SK-N-SH (cell line): Measurements from ENCODE around the gene TMEM131. TPM values are rescaled to one million over a fixed set of nuclear protein-coding genes. Genes with fewer than 3 reads are reported as not detected.

Source experiments
- CTCF ChIA-PET: fragments of 300-600, 350-600 bp; formaldehyde crosslinking; extraction: SDS; loops from one replicate; lab custom pipeline; 2021; lab: Yijun Ruan, JAX
- POLR2A ChIA-PET: fragments of 350-600 bp; sonication (Branson Sonifier 250); formaldehyde crosslinking; extraction: SDS; loops from one replicate; lab custom pipeline; 2020; ENCODE audit warnings: antibody characterized with exemption, inconsistent platforms; lab: Yijun Ruan, JAX
- DNase-seq: peaks from one replicate; pipeline ENCODE4 v3.0.0; 2012
- H2AFZ ChIP-seq: fragments of 200-600 bp; sonication (generic); 2 replicates; pipeline ENCODE4 v1.8.1; 2016; ENCODE audit warnings: antibody characterized with exemption, mild to moderate bottlenecking, low read depth
- H3F3A ChIP-seq: fragments of 200-600 bp; sonication (generic); replicated peaks from 2 replicates; pipeline ENCODE3; 2016; ENCODE audit warnings: antibody characterized with exemption, mild to moderate bottlenecking; ENCODE audit not compliant: insufficient read depth
- H3K27ac ChIP-seq, 2 experiments: fragments of 200-500 bp in 1 of 2; fragments of 200-600 bp in 1 of 2; sonication (Bioruptor generic) in 1 of 2; sonication (generic), shearing (Covaris generic) in 1 of 2; 2 replicates each; pipeline versions ENCODE4 v1.5.1 to v1.6.1; 2014 to 2016; ENCODE audit warnings: low read depth in 2 of 2, inconsistent platforms in 1 of 2, low read length in 1 of 2, mild to moderate bottlenecking in 1 of 2, mixed read lengths in 1 of 2
- H3K27me3 ChIP-seq: fragments of 200-600 bp; sonication (generic), shearing (Covaris generic); 2 replicates; pipeline ENCODE4 v1.6.1; 2016; ENCODE audit warnings: mixed run types; ENCODE audit not compliant: insufficient read depth
- H3K36me3 ChIP-seq, 2 experiments: fragments of 200-500 bp in 1 of 2; fragments of 200-600 bp in 1 of 2; sonication (Bioruptor generic) in 1 of 2; sonication (generic) in 1 of 2; replicated peaks in 1 of 2; 2 replicates each; pipeline versions ENCODE3 to v1.5.1; 2014 to 2016; ENCODE audit warnings: low read length in 1 of 2, mild to moderate bottlenecking in 1 of 2; ENCODE audit not compliant: insufficient read depth in 2 of 2, control insufficient read depth in 1 of 2
- H3K4me1 ChIP-seq, 2 experiments: fragments of 200-500 bp in 1 of 2; fragments of 200-600 bp in 1 of 2; sonication (Bioruptor generic) in 1 of 2; sonication (generic), shearing (Covaris generic) in 1 of 2; 2 replicates each; pipeline versions ENCODE4 v1.5.1 to v1.6.1; 2014 to 2016; ENCODE audit warnings: low read depth in 1 of 2, low read length in 1 of 2, mixed run types in 1 of 2; ENCODE audit not compliant: insufficient read depth in 2 of 2, control insufficient read depth in 1 of 2
- H3K4me2 ChIP-seq: fragments of 200-600 bp; sonication (generic), shearing (Covaris generic); 2 replicates; pipeline ENCODE4 v1.6.1; 2017; ENCODE audit warnings: mixed run types
- H3K4me3 ChIP-seq, 2 experiments: fragments of 200-500 bp in 1 of 2; fragments of 200-600 bp in 1 of 2; sonication (Bioruptor generic) in 1 of 2; sonication (generic), shearing (Covaris generic) in 1 of 2; 2 replicates each; pipeline versions ENCODE4 v1.5.1 to v1.8.1; 2014 to 2016; ENCODE audit warnings: low read depth in 2 of 2, inconsistent platforms in 1 of 2, low read length in 1 of 2, mild to moderate bottlenecking in 1 of 2, mixed read lengths in 1 of 2, moderate library complexity in 1 of 2
- H3K79me2 ChIP-seq: fragments of 200-600 bp; sonication (generic); 2 replicates; pipeline ENCODE4 v1.8.1; 2017; ENCODE audit warnings: mild to moderate bottlenecking; ENCODE audit not compliant: insufficient read depth
- H3K9ac ChIP-seq: fragments of 200-600 bp; sonication (generic); 2 replicates; pipeline ENCODE4 v1.6.1; 2017; ENCODE audit warnings: mixed run types
- H3K9me2 ChIP-seq: fragments of 200-600 bp; sonication (generic); 2 replicates; pipeline ENCODE4 v1.6.1; 2017; ENCODE audit warnings: mixed run types
- H3K9me3 ChIP-seq: fragments of 200-600 bp; sonication (generic); 2 replicates; pipeline ENCODE4 v1.6.1; 2017; ENCODE audit warnings: mixed run types, mild to moderate bottlenecking, moderate library complexity
- H4K20me1 ChIP-seq: fragments of 200-600 bp; sonication (generic); 2 replicates; pipeline ENCODE4 v1.6.1; 2017; ENCODE audit warnings: mild to moderate bottlenecking, mixed run types; ENCODE audit not compliant: insufficient read depth
- ELF1 ChIP-seq: IDR thresholded peaks from 2 replicates; pipeline ENCODE4 v1.4.0; 2012
- EP300 ChIP-seq, 2 experiments: IDR thresholded peaks; 2 replicates each; pipeline versions ENCODE4 v1.4.0 to v1.6.1; 2012; ENCODE audit warnings: borderline replicate concordance in 1 of 2, low read depth in 1 of 2, low read length in 1 of 2
- FOXJ3 ChIP-seq: sonication (generic); formaldehyde crosslinking; IDR thresholded peaks from 2 replicates; pipeline ENCODE4 v1.5.1; 2020; ENCODE audit warnings: mild to moderate bottlenecking, missing genetic modification reagents
- GABPA ChIP-seq: IDR thresholded peaks from 2 replicates; pipeline ENCODE4 v1.4.0; 2012; ENCODE audit warnings: low read depth, mild to moderate bottlenecking
- NRF1 ChIP-seq: IDR thresholded peaks from 2 replicates; pipeline ENCODE4 v1.6.1; 2012; ENCODE audit warnings: low read depth, mild to moderate bottlenecking, low read length
- POLR2AphosphoS5 ChIP-seq: IDR thresholded peaks from 2 replicates; pipeline ENCODE4 v1.6.1; 2012; ENCODE audit warnings: low read depth, low read length
- RAD21 ChIP-seq: IDR thresholded peaks from 2 replicates; pipeline ENCODE4 v1.6.1; 2012; ENCODE audit warnings: mild to moderate bottlenecking, low read length
- RCOR1 ChIP-seq: fragments of 150-350 bp; IDR thresholded peaks from 2 replicates; pipeline ENCODE4 v1.6.1; 2017; ENCODE audit warnings: antibody characterized with exemption, low read length
- SIN3A ChIP-seq: IDR thresholded peaks from 2 replicates; pipeline ENCODE4 v1.6.1; 2012; ENCODE audit warnings: low read depth, mild to moderate bottlenecking, low read length, moderate library complexity, borderline replicate concordance
- TAF1 ChIP-seq: IDR thresholded peaks from 2 replicates; pipeline ENCODE4 v1.6.1; 2012; ENCODE audit warnings: low read depth, mild to moderate bottlenecking, low read length, moderate library complexity, borderline replicate concordance
- WGBS: methylation state at CpG from one replicate; pipeline ENCODE4 v1.1.6; 2017; ENCODE audit warnings: low lambda C conversion rate; 5-methylcytosine and 5-hydroxymethylcytosine counted together
- polyA plus RNA-seq, 3 experiments: library from polyadenylated mRNA; depleted of rRNA; stranded (reverse); fragments of >200 nt; gene quantifications; 2 replicates each; pipeline ENCODE4 v1.2.3, GENCODE V29; 2012
- TF ChIP-seq, protein P1 (sequence below): IDR thresholded peaks from 2 replicates; pipeline ENCODE4 v1.4.0; 2012; ENCODE audit warnings: low read depth, borderline replicate concordance
- TF ChIP-seq, protein P2 (sequence below): IDR thresholded peaks from 2 replicates; pipeline ENCODE4; 2012
- TF ChIP-seq, protein P3 (sequence below): IDR thresholded peaks from 2 replicates; pipeline ENCODE4 v1.4.0; 2012; ENCODE audit warnings: low read depth
- TF ChIP-seq, protein P4 (sequence below): IDR thresholded peaks from 2 replicates; pipeline ENCODE4 v1.6.1; 2012; ENCODE audit warnings: mild to moderate bottlenecking, low read depth, low read length, moderate library complexity
- TF ChIP-seq, protein P5 (sequence below): fragments of 200-600 bp; sonication (generic); IDR thresholded peaks from 2 replicates; pipeline ENCODE4 v1.6.1; 2017; ENCODE audit warnings: antibody characterized with exemption, mild to moderate bottlenecking, moderate library complexity

Gene TMEM131
- polyA plus RNA-seq, 1 of the 3 experiments (the other 2 are of a cell fraction), result 9.1 TPM

- no peaks in the 10 kb centered on the region for H3K36me3 ChIP-seq
- no peaks in the 10 kb centered on the region for H3F3A ChIP-seq
- H3K9me2 ChIP-seq, result no peaks in the 10 kb centered on the region
- WGBS, result 96% methylated on average over 29 of the region's 41 CpGs
- H3K9ac ChIP-seq, result no peak overlapping the region
- CTCF ChIA-PET, result interaction anchor here (1.0 to 3.0 kb wide), 3 partner anchors 15 to 27 kb away, joined by 3 to 17 read pairs (median 8); no protein-coding TSS in a partner anchor
- H3K9me3 ChIP-seq, result no peaks in the 10 kb centered on the region
- no peak for DNase-seq
- H3K4me3 ChIP-seq, result no peak overlapping the region
- no peaks in the 10 kb centered on the region; a peak in 1 of 4 replicates for H3K4me1 ChIP-seq
- no peaks in the 10 kb centered on the region for H3K27me3 ChIP-seq
- H3K4me2 ChIP-seq, result no peak overlapping the region
- H4K20me1 ChIP-seq, result no peaks in the 10 kb centered on the region
- TF ChIP-seq, protein P1, sequence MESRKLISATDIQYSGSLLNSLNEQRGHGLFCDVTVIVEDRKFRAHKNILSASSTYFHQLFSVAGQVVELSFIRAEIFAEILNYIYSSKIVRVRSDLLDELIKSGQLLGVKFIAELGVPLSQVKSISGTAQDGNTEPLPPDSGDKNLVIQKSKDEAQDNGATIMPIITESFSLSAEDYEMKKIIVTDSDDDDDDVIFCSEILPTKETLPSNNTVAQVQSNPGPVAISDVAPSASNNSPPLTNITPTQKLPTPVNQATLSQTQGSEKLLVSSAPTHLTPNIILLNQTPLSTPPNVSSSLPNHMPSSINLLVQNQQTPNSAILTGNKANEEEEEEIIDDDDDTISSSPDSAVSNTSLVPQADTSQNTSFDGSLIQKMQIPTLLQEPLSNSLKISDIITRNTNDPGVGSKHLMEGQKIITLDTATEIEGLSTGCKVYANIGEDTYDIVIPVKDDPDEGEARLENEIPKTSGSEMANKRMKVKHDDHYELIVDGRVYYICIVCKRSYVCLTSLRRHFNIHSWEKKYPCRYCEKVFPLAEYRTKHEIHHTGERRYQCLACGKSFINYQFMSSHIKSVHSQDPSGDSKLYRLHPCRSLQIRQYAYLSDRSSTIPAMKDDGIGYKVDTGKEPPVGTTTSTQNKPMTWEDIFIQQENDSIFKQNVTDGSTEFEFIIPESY, result no peak
- TF ChIP-seq, protein P2, sequence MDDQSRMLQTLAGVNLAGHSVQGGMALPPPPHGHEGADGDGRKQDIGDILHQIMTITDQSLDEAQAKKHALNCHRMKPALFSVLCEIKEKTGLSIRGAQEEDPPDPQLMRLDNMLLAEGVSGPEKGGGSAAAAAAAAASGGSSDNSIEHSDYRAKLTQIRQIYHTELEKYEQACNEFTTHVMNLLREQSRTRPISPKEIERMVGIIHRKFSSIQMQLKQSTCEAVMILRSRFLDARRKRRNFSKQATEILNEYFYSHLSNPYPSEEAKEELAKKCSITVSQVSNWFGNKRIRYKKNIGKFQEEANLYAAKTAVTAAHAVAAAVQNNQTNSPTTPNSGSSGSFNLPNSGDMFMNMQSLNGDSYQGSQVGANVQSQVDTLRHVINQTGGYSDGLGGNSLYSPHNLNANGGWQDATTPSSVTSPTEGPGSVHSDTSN, result no peak
- no peak overlapping the region for H3K27ac ChIP-seq
- POLR2A ChIA-PET, result no interaction called here
- no peak overlapping the region for H2AFZ ChIP-seq
- H3K79me2 ChIP-seq, result no peaks in the 10 kb centered on the region
Measured at GRCh38 chr2:97724073-97724410, 271.7 kb downstream of the TMEM131 start.

DNA sequence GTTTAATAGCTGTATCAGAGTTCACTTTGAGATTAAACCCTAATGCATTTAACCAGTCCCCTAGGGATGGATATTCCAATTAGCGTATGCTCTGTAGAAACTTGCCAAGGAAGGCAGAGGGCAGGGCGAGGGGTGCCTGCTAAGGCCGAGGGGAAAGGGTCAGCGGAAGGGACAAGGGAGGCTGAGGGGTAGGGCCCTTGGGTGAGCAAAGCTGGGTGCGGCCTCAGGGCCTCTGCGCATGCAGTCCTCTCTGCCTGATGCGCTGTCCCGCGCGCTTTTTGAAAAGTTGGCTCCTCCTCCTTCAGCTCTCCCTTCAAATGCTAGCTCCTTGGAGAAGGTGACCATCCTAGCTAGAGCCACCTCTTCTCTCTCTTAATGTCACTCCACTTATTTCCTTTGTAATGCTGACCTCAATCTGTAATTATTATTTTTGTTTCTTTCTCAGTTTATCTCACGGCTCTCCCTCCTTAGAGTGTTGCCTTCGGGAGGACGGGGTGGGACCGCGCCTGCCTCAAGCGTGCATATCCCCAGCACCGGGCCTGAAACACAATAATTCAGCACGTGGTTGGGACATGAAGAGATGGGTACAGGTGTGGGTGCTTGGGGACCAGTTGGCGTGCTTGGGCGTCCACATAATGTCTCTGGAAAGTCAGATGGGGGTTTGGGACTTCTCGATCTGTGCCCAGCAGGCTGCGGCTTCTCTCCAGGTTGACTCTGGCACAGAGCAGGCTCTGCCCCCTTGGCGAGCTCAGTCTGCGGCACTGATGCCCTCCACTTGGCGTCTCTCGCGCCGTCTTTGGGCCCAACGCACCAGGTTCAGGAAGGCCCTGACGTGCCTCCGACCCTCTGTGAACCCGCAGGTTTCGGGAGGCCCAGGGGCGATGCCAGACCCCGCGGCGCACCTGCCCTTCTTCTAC is 272.3 kb downstream of the TMEM131 start:
- H3K27me3 ChIP-seq, result no peaks in the 10 kb centered on the region
- H3K9me3 ChIP-seq, result no peaks in the 10 kb centered on the region
- H3K9ac ChIP-seq, result no peak overlapping the region
- no peaks in the 10 kb centered on the region for H3K79me2 ChIP-seq
- H3K4me3 ChIP-seq, result no peak overlapping the region
- no peaks in the 10 kb centered on the region; a peak in 1 of 4 replicates for H3K4me1 ChIP-seq
- ChIA-PET POLR2A (no interaction called here), CTCF (interaction anchor here (0.9 to 2.5 kb wide), 3 partner anchors 14 to 83 kb away, joined by 3 to 8 read pairs (median 3); no protein-coding TSS in a partner anchor)
- H3K4me2 ChIP-seq, result no peak overlapping the region
- no peak overlapping the region for H3K27ac ChIP-seq
- H2AFZ ChIP-seq, result no peak overlapping the region
- WGBS, result 74% methylated on average over 27 of the region's 37 CpGs
- H4K20me1 ChIP-seq, result no peaks in the 10 kb centered on the region
- no peaks in the 10 kb centered on the region for H3K36me3 ChIP-seq
- no peaks in the 10 kb centered on the region for H3K9me2 ChIP-seq
- no peaks in the 10 kb centered on the region for H3F3A ChIP-seq
- no peak for DNase-seq
- TF ChIP-seq GABPA, result no peak
- TF ChIP-seq, protein P3, sequence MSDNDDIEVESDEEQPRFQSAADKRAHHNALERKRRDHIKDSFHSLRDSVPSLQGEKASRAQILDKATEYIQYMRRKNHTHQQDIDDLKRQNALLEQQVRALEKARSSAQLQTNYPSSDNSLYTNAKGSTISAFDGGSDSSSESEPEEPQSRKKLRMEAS, result no peak
- TF ChIP-seq, protein P4, sequence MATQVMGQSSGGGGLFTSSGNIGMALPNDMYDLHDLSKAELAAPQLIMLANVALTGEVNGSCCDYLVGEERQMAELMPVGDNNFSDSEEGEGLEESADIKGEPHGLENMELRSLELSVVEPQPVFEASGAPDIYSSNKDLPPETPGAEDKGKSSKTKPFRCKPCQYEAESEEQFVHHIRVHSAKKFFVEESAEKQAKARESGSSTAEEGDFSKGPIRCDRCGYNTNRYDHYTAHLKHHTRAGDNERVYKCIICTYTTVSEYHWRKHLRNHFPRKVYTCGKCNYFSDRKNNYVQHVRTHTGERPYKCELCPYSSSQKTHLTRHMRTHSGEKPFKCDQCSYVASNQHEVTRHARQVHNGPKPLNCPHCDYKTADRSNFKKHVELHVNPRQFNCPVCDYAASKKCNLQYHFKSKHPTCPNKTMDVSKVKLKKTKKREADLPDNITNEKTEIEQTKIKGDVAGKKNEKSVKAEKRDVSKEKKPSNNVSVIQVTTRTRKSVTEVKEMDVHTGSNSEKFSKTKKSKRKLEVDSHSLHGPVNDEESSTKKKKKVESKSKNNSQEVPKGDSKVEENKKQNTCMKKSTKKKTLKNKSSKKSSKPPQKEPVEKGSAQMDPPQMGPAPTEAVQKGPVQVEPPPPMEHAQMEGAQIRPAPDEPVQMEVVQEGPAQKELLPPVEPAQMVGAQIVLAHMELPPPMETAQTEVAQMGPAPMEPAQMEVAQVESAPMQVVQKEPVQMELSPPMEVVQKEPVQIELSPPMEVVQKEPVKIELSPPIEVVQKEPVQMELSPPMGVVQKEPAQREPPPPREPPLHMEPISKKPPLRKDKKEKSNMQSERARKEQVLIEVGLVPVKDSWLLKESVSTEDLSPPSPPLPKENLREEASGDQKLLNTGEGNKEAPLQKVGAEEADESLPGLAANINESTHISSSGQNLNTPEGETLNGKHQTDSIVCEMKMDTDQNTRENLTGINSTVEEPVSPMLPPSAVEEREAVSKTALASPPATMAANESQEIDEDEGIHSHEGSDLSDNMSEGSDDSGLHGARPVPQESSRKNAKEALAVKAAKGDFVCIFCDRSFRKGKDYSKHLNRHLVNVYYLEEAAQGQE, result no peak
- TF ChIP-seq TAF1, result no peak
- TF ChIP-seq, protein P5, sequence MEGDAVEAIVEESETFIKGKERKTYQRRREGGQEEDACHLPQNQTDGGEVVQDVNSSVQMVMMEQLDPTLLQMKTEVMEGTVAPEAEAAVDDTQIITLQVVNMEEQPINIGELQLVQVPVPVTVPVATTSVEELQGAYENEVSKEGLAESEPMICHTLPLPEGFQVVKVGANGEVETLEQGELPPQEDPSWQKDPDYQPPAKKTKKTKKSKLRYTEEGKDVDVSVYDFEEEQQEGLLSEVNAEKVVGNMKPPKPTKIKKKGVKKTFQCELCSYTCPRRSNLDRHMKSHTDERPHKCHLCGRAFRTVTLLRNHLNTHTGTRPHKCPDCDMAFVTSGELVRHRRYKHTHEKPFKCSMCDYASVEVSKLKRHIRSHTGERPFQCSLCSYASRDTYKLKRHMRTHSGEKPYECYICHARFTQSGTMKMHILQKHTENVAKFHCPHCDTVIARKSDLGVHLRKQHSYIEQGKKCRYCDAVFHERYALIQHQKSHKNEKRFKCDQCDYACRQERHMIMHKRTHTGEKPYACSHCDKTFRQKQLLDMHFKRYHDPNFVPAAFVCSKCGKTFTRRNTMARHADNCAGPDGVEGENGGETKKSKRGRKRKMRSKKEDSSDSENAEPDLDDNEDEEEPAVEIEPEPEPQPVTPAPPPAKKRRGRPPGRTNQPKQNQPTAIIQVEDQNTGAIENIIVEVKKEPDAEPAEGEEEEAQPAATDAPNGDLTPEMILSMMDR, result no peak
- no peak for TF ChIP-seq EP300 (IDR thresholded peaks at IDR 0.05; ENCODE audit: borderline replicate concordance in 1 of 2, low read depth in 1 of 2, low read length in 1 of 2)
- TF ChIP-seq RCOR1, result no peak
- TF ChIP-seq RAD21, result no peak
- TF ChIP-seq, protein P2, result no peak
- no peak for TF ChIP-seq ELF1
- TF ChIP-seq NRF1, result no peak
- TF ChIP-seq FOXJ3 (CRISPR knock-in tag), result no peak
- TF ChIP-seq SIN3A, result no peak
- TF ChIP-seq POLR2AphosphoS5, result no peak
